Measurements from ENCODE around the gene CSPG4. TPM values are rescaled to one million over a fixed set of nuclear protein-coding genes. Genes with fewer than 3 reads are reported as not detected.
"Not testable (repeated sequence)": the region's sequence is repeated elsewhere in the genome, so short reads cannot be mapped to it uniquely, and the experiment has no call there.

CSPG4 gene
- total and polyA plus RNA-seq, 2 donors (not counting 3 experiments of a cell fraction or from before 2014, with no cell fraction given) = not detected

DNA sequence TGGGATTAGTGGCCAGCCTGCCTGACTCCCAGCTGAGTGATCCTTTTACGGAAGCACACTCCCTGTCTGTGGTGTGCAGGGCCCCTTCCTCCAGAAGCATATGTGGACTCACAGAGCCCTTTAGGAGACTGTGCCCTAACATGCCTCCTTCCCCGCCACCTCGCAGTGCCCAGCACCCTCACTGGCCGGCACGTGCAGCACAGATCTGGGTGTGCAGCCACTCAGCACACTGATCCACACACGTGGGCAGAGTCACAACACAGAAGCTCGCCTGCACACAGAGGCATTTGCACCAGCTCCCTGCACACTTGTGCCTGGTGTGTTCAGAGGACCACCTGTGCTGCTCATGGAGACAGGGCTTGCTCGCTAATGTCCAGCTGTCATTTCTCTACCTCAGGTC is 23.6 kb upstream of the CSPG4 start:
- H3K9me1 ChIP-seq (replicated peaks; ENCODE audit: control insufficient read depth, extremely low read depth, insufficient read depth, low read length) = no peaks in the 10 kb centered on the region
- H3K27ac ChIP-seq (ENCODE audit: insufficient read depth, low read depth, low read length) = no peak overlapping the region
- no peak overlapping the region for H3K4me3 ChIP-seq (replicated peaks in 1 of 3; ENCODE audit: insufficient read depth in 1 of 3, low read depth in 1 of 3, low read length in 3 of 3)
- no peak overlapping the region for H3K4me2 ChIP-seq (ENCODE audit: insufficient read depth, low read length)
- H3K27me3 ChIP-seq (ENCODE audit: control insufficient read depth in 2 of 2, insufficient read depth in 2 of 2, low read length in 2 of 2) = peaks cover 12 to 16% of the 10 kb centered on the region in 2 experiments
- no TSS peak for BruUV-seq (replicated peaks)
- H3K9me3 ChIP-seq (replicated peaks; ENCODE audit: control insufficient read depth, insufficient read depth, low read length) = no peaks in the 10 kb centered on the region
- TF ChIP-seq POLR2A (IDR thresholded peaks at IDR 0.05; ENCODE audit: low read depth, low read length) (no peak), JUN (IDR thresholded peaks at IDR 0.05; ENCODE audit: borderline replicate concordance, insufficient read depth, insufficient read length, low read depth) (no peak), EZH2 (IDR thresholded peaks at IDR 0.05; ENCODE audit: borderline replicate concordance, low read depth, low read length, severe bottlenecking) (no peak), POLR2AphosphoS5 (IDR thresholded peaks at IDR 0.05; ENCODE audit: insufficient read depth, low read depth, low read length) (no peak), MYC (IDR thresholded peaks at IDR 0.05; ENCODE audit: low read depth, low read length) (no peak), GATA2 (IDR thresholded peaks at IDR 0.05; ENCODE audit: insufficient read depth, insufficient read length, low read depth, low read length) (no peak), FOS (IDR thresholded peaks at IDR 0.05; ENCODE audit: borderline replicate concordance, insufficient read depth, low read length) (no peak)
- TF ChIP-seq, protein P1, sequence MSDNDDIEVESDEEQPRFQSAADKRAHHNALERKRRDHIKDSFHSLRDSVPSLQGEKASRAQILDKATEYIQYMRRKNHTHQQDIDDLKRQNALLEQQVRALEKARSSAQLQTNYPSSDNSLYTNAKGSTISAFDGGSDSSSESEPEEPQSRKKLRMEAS (IDR thresholded peaks at IDR 0.05; ENCODE audit: insufficient read depth, insufficient read length) = no peak
- TF ChIP-seq, protein P2, sequence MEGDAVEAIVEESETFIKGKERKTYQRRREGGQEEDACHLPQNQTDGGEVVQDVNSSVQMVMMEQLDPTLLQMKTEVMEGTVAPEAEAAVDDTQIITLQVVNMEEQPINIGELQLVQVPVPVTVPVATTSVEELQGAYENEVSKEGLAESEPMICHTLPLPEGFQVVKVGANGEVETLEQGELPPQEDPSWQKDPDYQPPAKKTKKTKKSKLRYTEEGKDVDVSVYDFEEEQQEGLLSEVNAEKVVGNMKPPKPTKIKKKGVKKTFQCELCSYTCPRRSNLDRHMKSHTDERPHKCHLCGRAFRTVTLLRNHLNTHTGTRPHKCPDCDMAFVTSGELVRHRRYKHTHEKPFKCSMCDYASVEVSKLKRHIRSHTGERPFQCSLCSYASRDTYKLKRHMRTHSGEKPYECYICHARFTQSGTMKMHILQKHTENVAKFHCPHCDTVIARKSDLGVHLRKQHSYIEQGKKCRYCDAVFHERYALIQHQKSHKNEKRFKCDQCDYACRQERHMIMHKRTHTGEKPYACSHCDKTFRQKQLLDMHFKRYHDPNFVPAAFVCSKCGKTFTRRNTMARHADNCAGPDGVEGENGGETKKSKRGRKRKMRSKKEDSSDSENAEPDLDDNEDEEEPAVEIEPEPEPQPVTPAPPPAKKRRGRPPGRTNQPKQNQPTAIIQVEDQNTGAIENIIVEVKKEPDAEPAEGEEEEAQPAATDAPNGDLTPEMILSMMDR (IDR thresholded peaks at IDR 0.05; ENCODE audit: extremely low read depth in 1 of 2, insufficient read depth in 1 of 2, low read depth in 1 of 2, low read length in 2 of 2) = no peak
- no peaks in the 10 kb centered on the region for H3K36me3 ChIP-seq (ENCODE audit: control insufficient read depth in 2 of 2, extremely low read depth in 1 of 2, insufficient read depth in 2 of 2, low read length in 2 of 2)
- dilution Hi-C loops (cut with MboI; ENCODE audit: extremely low pct_ligation_motif_present, low sequenced_read_pairs) (no loop called here), intact Hi-C loops (cut with micrococcal nuclease) (no loop called here)
- H3K9ac ChIP-seq (replicated peaks; ENCODE audit: extremely low read depth, insufficient read depth, low read length) = no peak overlapping the region
- CTCF ChIA-PET = interaction anchor here (0.6 to 2.0 kb wide), 3 partner anchors 42 to 312 kb away, joined by 3 to 4 read pairs (median 3); no protein-coding TSS in a partner anchor
- POLR2A ChIA-PET = no interaction called here
- H3K79me2 ChIP-seq (ENCODE audit: control insufficient read depth, insufficient read depth, low read length) = no peaks in the 10 kb centered on the region
- H2AFZ ChIP-seq (ENCODE audit: low read depth, low read length) = no peak overlapping the region
- no peak for FAIRE-seq
- no peak for DNase-seq (ENCODE audit: low read depth, low spot score)
- H4K20me1 ChIP-seq (replicated peaks; ENCODE audit: control insufficient read depth, extremely low read depth, insufficient read depth, low read length) = no peaks in the 10 kb centered on the region
- peaks cover 8% of the 10 kb centered on the region for H3K4me1 ChIP-seq (ENCODE audit: control insufficient read depth, extremely low read depth, insufficient read depth, low read length)

DNA sequence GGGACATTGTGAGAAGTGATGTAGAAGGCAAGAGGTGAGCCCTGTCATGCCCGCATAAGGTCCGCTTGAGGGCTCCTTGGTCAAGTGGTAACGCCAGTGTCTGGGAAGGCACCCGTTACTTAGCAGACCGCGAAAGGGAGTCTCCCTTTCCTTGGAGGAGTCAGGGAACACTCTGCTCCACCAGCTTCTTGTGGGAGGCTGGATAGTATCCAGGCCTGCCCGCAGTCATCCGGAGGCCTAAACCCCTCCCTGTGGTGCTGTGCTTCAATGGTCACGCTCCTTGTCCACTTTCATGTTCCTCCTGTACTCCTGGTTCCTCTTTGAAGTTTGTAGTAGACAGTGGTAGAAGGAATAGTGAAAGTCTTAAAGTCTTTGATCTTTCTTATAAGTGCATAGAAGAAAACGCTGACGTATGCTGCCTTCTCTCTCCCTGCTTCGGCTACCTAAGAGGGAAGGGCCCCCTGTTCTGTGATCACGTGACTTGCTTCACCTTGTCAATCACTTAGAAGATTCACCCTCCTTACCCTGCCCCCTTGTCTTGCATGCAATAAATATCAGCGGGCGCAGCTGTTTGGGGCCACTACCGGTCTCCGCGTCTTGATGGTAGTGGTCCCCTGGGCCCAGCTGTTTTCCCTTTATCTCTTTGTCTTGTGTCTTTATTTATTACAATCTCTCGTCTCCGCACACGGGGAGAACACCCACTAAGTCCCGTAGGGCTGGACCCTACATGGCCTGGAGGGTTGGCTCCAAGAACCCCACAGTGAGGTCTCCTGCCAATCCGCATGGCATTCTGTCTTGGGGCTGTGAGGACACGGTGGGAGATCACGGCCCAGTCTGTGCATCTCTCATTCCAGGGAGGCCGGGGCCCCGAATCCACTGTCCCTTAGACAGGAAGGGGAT is 22.5 kb upstream of the CSPG4 start:
- H3K4me1 ChIP-seq (ENCODE audit: control insufficient read depth, extremely low read depth, insufficient read depth, low read length); DNase-seq (ENCODE audit: low read depth, low spot score); H2AFZ ChIP-seq (ENCODE audit: low read depth, low read length); FAIRE-seq; H3K9ac ChIP-seq (replicated peaks; ENCODE audit: extremely low read depth, insufficient read depth, low read length); dilution Hi-C loops (cut with MboI; ENCODE audit: extremely low pct_ligation_motif_present, low sequenced_read_pairs); H3K9me1 ChIP-seq (replicated peaks; ENCODE audit: control insufficient read depth, extremely low read depth, insufficient read depth, low read length); H3K4me3 ChIP-seq (replicated peaks in 1 of 3; ENCODE audit: insufficient read depth in 1 of 3, low read depth in 1 of 3, low read length in 3 of 3); intact Hi-C loops (cut with micrococcal nuclease); H3K27ac ChIP-seq (ENCODE audit: insufficient read depth, low read depth, low read length); BruUV-seq (replicated peaks); H3K4me2 ChIP-seq (ENCODE audit: insufficient read depth, low read length); H3K79me2 ChIP-seq (ENCODE audit: control insufficient read depth, insufficient read depth, low read length); POLR2A ChIA-PET; H3K36me3 ChIP-seq (ENCODE audit: control insufficient read depth in 2 of 2, extremely low read depth in 1 of 2, insufficient read depth in 2 of 2, low read length in 2 of 2); H3K9me3 ChIP-seq (replicated peaks; ENCODE audit: control insufficient read depth, insufficient read depth, low read length); H4K20me1 ChIP-seq (replicated peaks; ENCODE audit: control insufficient read depth, extremely low read depth, insufficient read depth, low read length): not testable (repeated sequence)
- peaks cover 10 to 11% of the 10 kb centered on the region in 2 experiments for H3K27me3 ChIP-seq (ENCODE audit: control insufficient read depth in 2 of 2, insufficient read depth in 2 of 2, low read length in 2 of 2)
- CTCF ChIA-PET = interaction anchor here (1.3 to 2.0 kb wide), 3 partner anchors 10 to 67 kb away, joined by 3 to 4 read pairs (median 3); no protein-coding TSS in a partner anchor
